Brain microvascular endothelial cell (primary cell): ENCODE measurements around the gene SUPT3H.

Experiments used
- DNase-seq: peaks from one replicate; pipeline ENCODE4 v3.0.0-alpha.2; 2020
- H3K27ac ChIP-seq: fragments of 250-450 bp; sonication (Bioruptor Pico); 2 replicates; pipeline ENCODE4 v1.5.1; 2020; ENCODE audit warnings: mild to moderate bottlenecking, moderate library complexity
- H3K27me3 ChIP-seq: fragments of 250-450 bp; sonication (Bioruptor Pico); replicated peaks from 2 replicates; pipeline ENCODE4 v1.5.1; 2020; ENCODE audit warnings: mild to moderate bottlenecking
- H3K36me3 ChIP-seq: fragments of 250-450 bp; sonication (Bioruptor Pico); replicated peaks from 2 replicates; pipeline ENCODE4 v1.5.1; 2020; ENCODE audit warnings: mild to moderate bottlenecking
- H3K4me3 ChIP-seq: 2 replicates; pipeline ENCODE4 v1.5.1; 2011; ENCODE audit warnings: low read depth, mild to moderate bottlenecking, control low read depth, low read length, moderate library complexity
- in situ Hi-C: cut with HindIII; loops from 2 replicates; pipeline ENCODE4 v1.10.0; 2017; ENCODE audit warnings: low sequenced_read_pairs, low pct_ligation_motif_present
- TF ChIP-seq, protein P1 (sequence below): IDR thresholded peaks from 2 replicates; pipeline ENCODE4 v1.5.1; 2011; ENCODE audit warnings: low read depth, mild to moderate bottlenecking, moderate library complexity, low read length, control low read depth, inconsistent platforms; ENCODE audit errors: missing control alignments

The SUPT3H gene

DNA sequence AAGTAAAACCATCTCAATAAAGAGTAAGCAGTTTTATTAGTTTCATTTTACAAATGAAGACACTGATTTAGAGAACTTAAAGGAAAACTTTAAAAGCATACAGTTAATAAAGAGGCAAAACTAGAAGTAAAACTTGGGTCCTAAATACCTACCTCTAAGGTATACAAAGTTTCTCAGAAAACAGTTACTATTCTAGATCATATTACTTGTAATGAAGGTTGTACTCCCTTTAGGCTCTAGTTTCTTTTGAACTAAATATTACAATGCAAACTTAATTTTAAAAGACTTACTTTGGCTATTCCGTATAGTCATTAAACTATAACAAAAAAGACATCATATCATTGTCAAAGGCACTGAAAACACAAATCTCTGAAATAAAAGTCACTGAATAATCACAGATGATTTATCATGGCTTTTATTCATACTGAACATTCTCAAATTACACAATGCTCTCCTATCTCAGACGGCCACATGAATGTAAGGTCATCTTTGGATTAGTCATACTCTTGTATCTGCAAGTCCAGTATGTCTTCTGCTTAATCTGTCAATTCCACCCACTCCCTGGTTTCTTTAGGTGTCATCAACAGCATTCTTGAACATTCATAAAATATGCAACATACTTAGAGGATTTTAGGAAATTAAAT, 411.2 kb downstream of the SUPT3H start:
- in situ Hi-C loops = no loop called here
- peak overlapping the region; percentile 23 for H3K27ac ChIP-seq

DNA sequence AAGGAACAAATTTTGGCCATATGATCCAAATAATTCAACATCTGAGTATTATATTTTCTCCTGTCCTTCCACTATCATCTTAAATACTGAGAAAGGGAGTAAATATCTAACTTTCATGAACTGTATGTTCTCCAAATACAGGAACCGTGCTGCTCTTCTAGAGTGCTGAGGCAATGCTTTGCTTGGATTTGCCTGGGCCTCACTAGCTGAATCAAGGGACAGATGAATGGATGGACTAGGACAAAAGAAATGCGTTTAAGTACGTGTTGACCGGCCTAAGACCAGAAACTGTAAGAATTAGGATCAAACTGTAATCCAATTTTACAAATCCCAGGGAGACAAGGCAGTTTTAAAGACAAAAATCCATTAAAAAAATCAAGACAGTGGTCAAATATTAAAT, 412.0 kb downstream of the SUPT3H start:
- Histone ChIP-seq H3K4me3 (no peak overlapping the region), H3K27me3 (no peaks in the 10 kb centered on the region), H3K27ac (no peak overlapping the region), H3K36me3 (no peaks in the 10 kb centered on the region)
- TF ChIP-seq, protein P1, sequence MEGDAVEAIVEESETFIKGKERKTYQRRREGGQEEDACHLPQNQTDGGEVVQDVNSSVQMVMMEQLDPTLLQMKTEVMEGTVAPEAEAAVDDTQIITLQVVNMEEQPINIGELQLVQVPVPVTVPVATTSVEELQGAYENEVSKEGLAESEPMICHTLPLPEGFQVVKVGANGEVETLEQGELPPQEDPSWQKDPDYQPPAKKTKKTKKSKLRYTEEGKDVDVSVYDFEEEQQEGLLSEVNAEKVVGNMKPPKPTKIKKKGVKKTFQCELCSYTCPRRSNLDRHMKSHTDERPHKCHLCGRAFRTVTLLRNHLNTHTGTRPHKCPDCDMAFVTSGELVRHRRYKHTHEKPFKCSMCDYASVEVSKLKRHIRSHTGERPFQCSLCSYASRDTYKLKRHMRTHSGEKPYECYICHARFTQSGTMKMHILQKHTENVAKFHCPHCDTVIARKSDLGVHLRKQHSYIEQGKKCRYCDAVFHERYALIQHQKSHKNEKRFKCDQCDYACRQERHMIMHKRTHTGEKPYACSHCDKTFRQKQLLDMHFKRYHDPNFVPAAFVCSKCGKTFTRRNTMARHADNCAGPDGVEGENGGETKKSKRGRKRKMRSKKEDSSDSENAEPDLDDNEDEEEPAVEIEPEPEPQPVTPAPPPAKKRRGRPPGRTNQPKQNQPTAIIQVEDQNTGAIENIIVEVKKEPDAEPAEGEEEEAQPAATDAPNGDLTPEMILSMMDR = no peak
- in situ Hi-C loops = no loop called here
- no peak for DNase-seq

More for the DNA sequence above, 411.2 kb downstream of the SUPT3H start:
- DNase-seq = peak; percentile 80
- Histone ChIP-seq H3K36me3 (no peaks in the 10 kb centered on the region), H3K27me3 (no peaks in the 10 kb centered on the region), H3K4me3 (no peak overlapping the region)
- TF ChIP-seq, protein P1 = no peak

DNA sequence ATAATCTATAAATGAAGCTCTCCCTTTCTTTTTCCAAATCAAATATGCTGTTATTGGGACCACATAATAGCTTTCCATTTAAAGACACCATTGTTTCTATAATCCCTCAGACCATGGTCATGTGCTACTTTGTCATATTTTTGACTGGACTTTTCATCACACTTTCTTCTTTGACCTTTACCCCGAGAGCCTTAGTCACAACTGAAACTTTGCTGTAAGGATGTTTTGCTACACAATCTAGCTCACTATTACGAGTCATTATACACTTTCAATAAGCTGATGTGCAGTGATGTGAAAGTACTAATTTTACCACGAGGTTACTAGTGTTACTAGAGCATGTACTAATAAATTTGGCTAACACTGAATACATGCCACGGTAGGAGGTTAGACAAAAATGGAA, 416.8 kb downstream of the SUPT3H start:
- Histone ChIP-seq H3K27ac (no peak overlapping the region), H3K4me3 (no peak overlapping the region), H3K27me3 (no peaks in the 10 kb centered on the region), H3K36me3 (no peaks in the 10 kb centered on the region)
- peak; percentile 35 for DNase-seq
- TF ChIP-seq, protein P1 = no peak
- in situ Hi-C loops = no loop called here

DNA sequence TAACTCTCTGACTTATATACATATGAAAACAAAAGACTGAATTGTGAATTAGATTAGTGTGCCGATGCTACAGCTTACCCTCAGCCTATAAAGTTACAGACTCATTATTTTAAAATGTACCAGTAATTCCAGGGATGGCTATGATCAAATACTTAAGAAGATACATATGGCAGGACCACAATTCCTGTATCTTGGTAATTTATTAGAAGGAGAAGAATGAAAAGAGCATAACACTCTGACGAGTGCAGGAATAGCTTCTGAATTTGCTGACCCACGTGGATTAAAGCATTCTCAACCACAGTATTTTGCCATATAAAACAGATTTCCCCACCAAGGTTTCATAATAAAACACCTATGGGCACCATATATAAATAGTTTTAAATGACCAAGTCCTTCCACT, 418.1 kb downstream of the SUPT3H start:
- Histone ChIP-seq H3K27ac (no peak overlapping the region), H3K36me3 (no peaks in the 10 kb centered on the region), H3K27me3 (no peaks in the 10 kb centered on the region), H3K4me3 (no peak overlapping the region)
- in situ Hi-C loops = no loop called here
- no peak for DNase-seq
- TF ChIP-seq, protein P1 = no peak

DNA sequence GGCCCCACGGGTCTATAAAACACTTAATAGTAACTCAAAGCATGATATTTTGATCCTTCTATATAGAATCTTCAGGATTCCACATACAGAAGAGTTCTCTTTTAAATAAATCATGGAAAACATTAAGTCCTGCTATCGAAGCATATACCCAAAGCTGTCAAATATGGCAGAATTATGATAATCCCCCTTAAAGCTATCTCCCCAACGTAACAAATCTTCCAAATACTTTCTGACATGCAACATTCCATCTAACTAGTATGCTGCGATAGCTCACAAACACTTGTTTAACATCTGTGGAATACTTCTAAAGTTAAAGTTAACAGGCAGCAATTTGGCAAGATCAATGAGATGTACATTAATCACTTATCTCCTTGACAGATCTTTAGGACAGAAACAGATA, 420.6 kb downstream of the SUPT3H start:
- DNase-seq = no peak
- Histone ChIP-seq H3K27me3 (no peaks in the 10 kb centered on the region), H3K4me3 (no peak overlapping the region), H3K36me3 (no peaks in the 10 kb centered on the region), H3K27ac (no peak overlapping the region)
- in situ Hi-C loops = no loop called here
- TF ChIP-seq, protein P1 = no peak

DNA sequence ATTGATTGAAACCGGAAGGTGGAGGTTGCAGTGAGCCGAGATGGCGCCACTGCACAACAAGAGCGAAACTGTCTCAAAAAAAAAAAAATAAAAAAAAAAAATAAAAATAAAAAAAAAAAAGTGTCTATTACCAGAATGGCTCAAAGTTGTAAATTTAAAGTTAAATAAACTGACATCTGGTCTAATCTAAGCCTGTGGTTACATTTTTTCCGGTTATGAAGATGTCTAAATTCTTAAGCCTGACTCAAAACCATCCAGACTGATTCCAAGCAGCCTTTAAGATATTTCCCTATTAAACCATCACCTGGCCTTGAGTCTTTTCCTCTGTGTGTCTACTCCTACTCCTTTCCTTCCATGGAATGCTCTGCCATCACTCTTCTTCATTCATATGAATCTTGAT, 421.3 kb downstream of the SUPT3H start:
- H3K4me3 ChIP-seq = no peak overlapping the region
- H3K27ac ChIP-seq = no peak overlapping the region
- H3K27me3 ChIP-seq = no peaks in the 10 kb centered on the region
- in situ Hi-C loops = no loop called here
- H3K36me3 ChIP-seq = no peaks in the 10 kb centered on the region
- peak; percentile 12 for DNase-seq
- TF ChIP-seq, protein P1 = no peak
